A549 (cell line): ENCODE measurements around the gene DLGAP1.
A peak's percentile ranks its signal among the peaks of the same experiment; 100 is the strongest.

Experiments used
- EP300 ChIP-seq, 2 experiments: fragments of >200 bp; sonication (Bioruptor Twin); formaldehyde crosslinking; IDR thresholded peaks; 2 replicates in 1 of 2; 3 replicates in 1 of 2; pipeline ENCODE4 v1.6.1; 2016 to 2017
- HOXA7 ChIP-seq: fragments of 250-450 bp; sonication (Bioruptor Pico); IDR thresholded peaks from 2 replicates; pipeline ENCODE4 v1.5.0; 2020; ENCODE audit warnings: mild to moderate bottlenecking, moderate library complexity
- JUN ChIP-seq, 2 experiments: fragments of >200 bp; sonication (Bioruptor Twin); formaldehyde crosslinking; IDR thresholded peaks; 2 replicates in 1 of 2; 3 replicates in 1 of 2; pipeline ENCODE4 v1.6.1; 2016 to 2017
- MYC ChIP-seq: IDR thresholded peaks from 2 replicates; pipeline ENCODE4 v1.6.1; 2012; ENCODE audit warnings: mild to moderate bottlenecking, inconsistent platforms, low read length, improper control_type of control experiment, borderline replicate concordance
- RCOR1 ChIP-seq: fragments of 150-350 bp; IDR thresholded peaks from 2 replicates; pipeline ENCODE4 v1.6.1; 2014; ENCODE audit warnings: antibody characterized with exemption, low read length, low read depth
- RFX5 ChIP-seq: fragments of 450-650 bp; IDR thresholded peaks from 2 replicates; pipeline ENCODE4 v1.7.1; 2014; ENCODE audit warnings: antibody characterized with exemption, mild to moderate bottlenecking, moderate library complexity
- SMC3 ChIP-seq: fragments of >200 bp; sonication (Bioruptor Twin); formaldehyde crosslinking; IDR thresholded peaks from 3 replicates; pipeline ENCODE4 v1.6.1; 2018; ENCODE audit warnings: inconsistent platforms

DNA sequence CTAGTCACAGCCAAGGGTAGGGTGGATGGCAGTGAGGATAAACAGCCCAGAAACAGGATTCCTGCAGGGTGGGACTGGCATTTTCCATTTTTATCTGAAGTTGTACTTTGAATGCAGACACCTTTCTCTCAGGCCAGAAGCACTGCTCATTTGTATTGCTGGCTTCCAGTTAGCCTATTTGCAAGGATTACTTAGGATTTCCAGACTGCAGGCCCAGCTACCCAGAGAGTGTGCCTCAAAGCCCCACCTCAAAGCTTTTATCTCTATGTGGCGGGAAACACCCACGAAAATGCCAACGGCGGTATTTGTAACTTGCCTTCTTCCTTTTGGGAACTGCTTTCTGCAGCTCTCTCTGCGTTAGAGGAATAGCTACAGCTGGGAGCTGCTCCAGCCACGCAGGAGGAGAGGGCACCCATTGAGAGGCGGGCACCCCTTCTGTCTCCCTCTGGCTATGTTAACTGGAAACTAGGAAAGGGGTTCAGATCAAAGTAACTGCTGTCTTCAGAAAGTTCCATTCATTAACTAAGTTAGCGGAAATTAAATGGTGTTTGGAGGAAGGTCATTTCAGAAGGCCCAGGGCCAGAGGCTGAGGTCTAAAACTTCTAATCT lies 860.2 kb downstream of the DLGAP1 start:
- TF ChIP-seq SMC3 (no peak), RFX5 (no peak), JUN (IDR thresholded peaks at IDR 0.05) (no peak; a peak in 2 of 5 replicates), EP300 (IDR thresholded peaks at IDR 0.05) (no peak), MYC (no peak), RCOR1 (no peak), HOXA7 (CRISPR knock-in tag) (peak; percentile 74)
